NT2/D1 (cell line): ENCODE results near the gene GPR132.

Experiments
- SUZ12 ChIP-seq: IDR thresholded peaks from 2 replicates; pipeline ENCODE4 v1.6.1; 2011; ENCODE audit not compliant: insufficient read length, insufficient read depth; ENCODE audit errors: extremely low read depth
- YY1 ChIP-seq: IDR thresholded peaks from 2 replicates; pipeline ENCODE4 v1.6.1; 2011; ENCODE audit not compliant: insufficient read length, insufficient read depth
- ZNF274 ChIP-seq: IDR thresholded peaks from 2 replicates; pipeline ENCODE4 v1.6.1; 2011; ENCODE audit warnings: mild to moderate bottlenecking, low read depth, low read length

GRCh38 chr14:105084741-105085571, 19.7 kb upstream of the GPR132 start:
- TF ChIP-seq ZNF274 (no peak), SUZ12 (no peak), YY1 (no peak)
